HepG2 (cell line): ENCODE results near the gene CAP2. TPM values are rescaled to one million over a fixed set of nuclear protein-coding genes. Genes with fewer than 3 reads are reported as not detected.

Source experiments
- ATAC-seq: fragments of 200-7000 bp; cut with Tn5 transposase; 3 replicates; pipeline ENCODE4 v1.9.1; 2020; ENCODE audit warnings: mild to moderate bottlenecking, moderate library complexity
- BruUV-seq: library from RNA; stranded (reverse); fragments of 400-500 nt; replicated peaks from 2 replicates; lab custom pipeline; 2021; lab: Mats Ljungman, UMichigan
- CTCF ChIA-PET: fragments of 300-600 bp; formaldehyde crosslinking; extraction: SDS; loops from one replicate; lab custom pipeline; 2021; ENCODE audit warnings: low total read pairs, inconsistent platforms, low intra/inter-chr PET ratio; lab: Yijun Ruan, JAX
- POLR2A ChIA-PET: fragments of 350-600 bp; sonication (Branson Sonifier 250); formaldehyde crosslinking; loops from one replicate; lab custom pipeline; 2020; ENCODE audit warnings: antibody characterized with exemption, inconsistent platforms; lab: Yijun Ruan, JAX
- DNase-seq: peaks from one replicate; pipeline ENCODE4 v3.0.0-alpha.2; 2015; ENCODE audit warnings: low spot score
- FAIRE-seq: peaks from 3 replicates; lab custom pipeline; 2011; peaks lifted over from hg19 to GRCh38; lab: Jason Lieb, UNC
- H2AFZ ChIP-seq: one replicate; pipeline ENCODE4 v1.6.1; 2011; ENCODE audit warnings: low read length, inconsistent platforms
- H3K27ac ChIP-seq: fragments of 300-600 bp; 3 replicates; pipeline ENCODE4 v1.8.0; 2011; ENCODE audit warnings: mixed run types, mild to moderate bottlenecking, mixed read lengths, low read length, inconsistent platforms; ENCODE audit not compliant: insufficient read depth; ENCODE audit errors: extremely low read length
- H3K27me3 ChIP-seq, 2 experiments: fragments of 200-600 bp in 1 of 2; 2 replicates in 1 of 2; 3 replicates in 1 of 2; pipeline versions ENCODE4 v1.6.0 to v1.8.0; 2011; ENCODE audit warnings: low read length in 2 of 2, mild to moderate bottlenecking in 2 of 2, moderate library complexity in 2 of 2, inconsistent platforms in 1 of 2; ENCODE audit not compliant: insufficient read depth in 2 of 2, control insufficient read depth in 1 of 2
- H3K36me3 ChIP-seq, 2 experiments: fragments of 200-600 bp in 1 of 2; replicated peaks in 1 of 2; 2 replicates in 1 of 2; 3 replicates in 1 of 2; pipeline versions ENCODE4 v1.5.1 to v1.8.0; 2011; ENCODE audit warnings: low read length in 2 of 2, inconsistent platforms in 1 of 2; ENCODE audit not compliant: insufficient read depth in 2 of 2, control insufficient read depth in 1 of 2
- H3K4me1 ChIP-seq: 2 replicates; pipeline ENCODE4 v1.5.1; 2012; ENCODE audit warnings: low read length, inconsistent platforms; ENCODE audit not compliant: insufficient read depth
- H3K4me2 ChIP-seq: 2 replicates; pipeline ENCODE4 v1.6.0; 2011; ENCODE audit warnings: low read depth, low read length, inconsistent platforms
- H3K4me3 ChIP-seq, 3 experiments: fragments of 200-600 bp in 1 of 3; sonication (generic), shearing (Covaris generic) in 1 of 3; replicated peaks in 1 of 3; 2 replicates each; pipeline ENCODE4 v1.5.1; 2011 to 2016; ENCODE audit warnings: low read length in 3 of 3, inconsistent platforms in 2 of 3, low read depth in 2 of 3, mild to moderate bottlenecking in 2 of 3, control low read depth in 1 of 3, mixed read lengths in 1 of 3; ENCODE audit not compliant: insufficient read depth in 1 of 3
- H3K79me2 ChIP-seq: one replicate; pipeline ENCODE4 v1.6.1; 2011; ENCODE audit warnings: low read length, inconsistent platforms; ENCODE audit not compliant: insufficient read depth
- H3K9ac ChIP-seq: 2 replicates; pipeline ENCODE4 v1.6.0; 2011; ENCODE audit warnings: mild to moderate bottlenecking, low read depth, low read length, inconsistent platforms; ENCODE audit not compliant: insufficient read depth
- H3K9me3 ChIP-seq: 2 replicates; pipeline ENCODE4 v1.5.1; 2012; ENCODE audit warnings: mild to moderate bottlenecking, low read length
- H4K20me1 ChIP-seq: 2 replicates; pipeline ENCODE4 v1.6.0; 2011; ENCODE audit warnings: inconsistent platforms, mild to moderate bottlenecking, low read length, moderate library complexity; ENCODE audit not compliant: insufficient read depth
- ELF4 ChIP-seq: sonication (generic); formaldehyde crosslinking; IDR thresholded peaks from 2 replicates; pipeline ENCODE4 v1.5.0; 2020; ENCODE audit warnings: missing genetic modification reagents, mild to moderate bottlenecking, moderate library complexity, borderline replicate concordance
- FLYWCH1 ChIP-seq: sonication (generic); formaldehyde crosslinking; IDR thresholded peaks from 2 replicates; pipeline ENCODE4 v1.8.1; 2023; ENCODE audit warnings: mild to moderate bottlenecking, missing genetic modification reagents
- FOXA1 ChIP-seq, 2 experiments: fragments of 450-650 bp in 1 of 2; sonication (generic) in 1 of 2; formaldehyde crosslinking in 1 of 2; IDR thresholded peaks; 2 replicates each; pipeline versions ENCODE4 v1.4.0 to v1.6.1; 2016 to 2020; ENCODE audit warnings: missing genetic modification reagents in 1 of 2
- HNF4A ChIP-seq: sonication (generic); formaldehyde crosslinking; IDR thresholded peaks from 2 replicates; pipeline ENCODE4 v1.4.0; 2020; ENCODE audit warnings: missing genetic modification reagents
- POGZ ChIP-seq: sonication (generic); formaldehyde crosslinking; IDR thresholded peaks from 2 replicates; pipeline ENCODE4 v1.4.0; 2020; ENCODE audit warnings: mild to moderate bottlenecking, missing genetic modification reagents
- SRSF4 ChIP-seq: fragments of 200-400 bp; formaldehyde crosslinking; IDR thresholded peaks from one replicate; pipeline ENCODE4 v1.6.1; 2018; ENCODE audit warnings: mild to moderate bottlenecking, low read depth, low read length, moderate library complexity; ENCODE audit not compliant: poor library complexity, severe bottlenecking
- TCF7L2 ChIP-seq: IDR thresholded peaks from 2 replicates; pipeline ENCODE4 v1.6.1; 2011; ENCODE audit warnings: mild to moderate bottlenecking, low read depth, low read length, moderate library complexity
- TFDP2 ChIP-seq: sonication (generic); formaldehyde crosslinking; IDR thresholded peaks from 2 replicates; pipeline ENCODE4 v1.4.0; 2020; ENCODE audit warnings: missing genetic modification reagents
- TFE3 ChIP-seq: IDR thresholded peaks from 2 replicates; pipeline ENCODE4 v1.6.1; 2016
- ZNF205 ChIP-seq: IDR thresholded peaks from 2 replicates; pipeline ENCODE4 v1.6.1; 2018; ENCODE audit warnings: missing biosample characterization, missing genetic modification reagents
- ZNF605 ChIP-seq: sonication (generic); formaldehyde crosslinking; IDR thresholded peaks from 2 replicates; pipeline ENCODE4 v1.8.0; 2022; ENCODE audit warnings: mild to moderate bottlenecking, missing genetic modification reagents
- in situ Hi-C: cut with HindIII; loops from 2 replicates; pipeline ENCODE4 v1.10.0; 2017; ENCODE audit warnings: low pct_unique_long_range_greater_than_20kb; ENCODE audit not compliant: extremely low pct_ligation_motif_present
- intact Hi-C: fragments of 100-400 bp; cut with micrococcal nuclease; formaldehyde crosslinking; loops from one replicate; pipeline ENCODE4 v1.10.0; 2022; ENCODE audit not compliant: unreplicated experiment
- polyA plus RNA-seq, 8 experiments: library from polyadenylated mRNA; depleted of rRNA in 3 of 8; stranded (reverse) in 7 of 8; unstranded in 1 of 8; fragments of >200 nt; fragmentation: Illumina TruSeq in 4 of 8; extraction: Trizol in 4 of 8; gene quantifications; 2 replicates each; pipeline versions ENCODE4 v1.2.1 to v1.2.3, GENCODE V29; 2011 to 2016; ENCODE audit warnings: low read depth in 4 of 8, missing spikeins in 1 of 8, mixed read lengths in 1 of 8; ENCODE audit not compliant: insufficient read depth in 1 of 8
- total RNA-seq, 5 experiments: library from RNA; depleted of rRNA; stranded (reverse); fragments of >200 nt; fragmentation: Illumina TruSeq; extraction: Trizol; gene quantifications; 2 replicates each; pipeline ENCODE4 v1.2.3, GENCODE V29; 2016; ENCODE audit warnings: low read depth in 1 of 5
- TF ChIP-seq, protein P1 (sequence below): IDR thresholded peaks from 2 replicates; pipeline ENCODE4 v1.4.0; 2020; ENCODE audit warnings: mild to moderate bottlenecking, missing genetic modification reagents
- TF ChIP-seq, protein P2 (sequence below): sonication (generic); formaldehyde crosslinking; conservative IDR thresholded peaks from 2 replicates; pipeline ENCODE4 v1.4.0; 2020; ENCODE audit warnings: mild to moderate bottlenecking, missing genetic modification reagents, moderate library complexity

The CAP2 gene
- total and polyA plus RNA-seq, 2 of the 13 experiments (the other 11 are each of a cell fraction or from before 2014, with no cell fraction given), result 7.9 to 53.1 TPM

DNA sequence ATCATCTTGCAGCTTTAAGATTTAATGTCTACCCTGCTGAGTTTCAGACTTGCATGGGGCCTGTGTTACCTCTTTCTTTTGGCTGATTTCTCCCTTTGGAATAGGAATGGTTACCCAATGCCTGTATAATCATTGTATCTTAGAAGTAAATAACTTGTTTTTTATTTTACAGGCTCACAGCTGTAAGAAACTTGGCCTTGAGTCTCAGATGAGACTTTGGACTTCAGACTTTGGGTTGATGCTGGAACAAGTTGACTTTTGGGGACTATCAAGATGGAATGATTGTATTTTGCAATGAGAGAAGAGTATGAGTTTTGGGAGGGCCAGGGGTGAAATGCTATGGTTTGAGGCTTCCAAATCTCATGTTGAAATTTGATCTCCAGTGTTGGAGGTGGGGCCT lies 34.9 kb upstream of the CAP2 start:
- ChIA-PET POLR2A (interaction anchor here (0.8 kb wide), 1 partner anchor 34 kb away, joined by 3 read pairs; no protein-coding TSS in a partner anchor), CTCF (no interaction called here)
- Histone ChIP-seq H3K4me3 (no peak overlapping the region), H4K20me1 (no peaks in the 10 kb centered on the region), H3K9ac (no peak overlapping the region), H2AFZ (no peak overlapping the region), H3K4me2 (no peak overlapping the region), H3K27me3 (no peaks in the 10 kb centered on the region), H3K79me2 (no peaks in the 10 kb centered on the region), H3K27ac (no peak overlapping the region), H3K36me3 (no peaks in the 10 kb centered on the region), H3K9me3 (no peaks in the 10 kb centered on the region), H3K4me1 (peaks cover 70% of the 10 kb centered on the region)
- FAIRE-seq (no peak), DNase-seq (peak; percentile 15), ATAC-seq (no peak)
- intact Hi-C loops, result no loop called here
- no TSS peak for BruUV-seq
- in situ Hi-C loops, result no loop called here
- no peak for TF ChIP-seq FOXA1 (IDR thresholded peaks at IDR 0.05)
- 0 out of 2 replicates have a peak, but pooled peaks have one; percentile 12 for TF ChIP-seq FOXA1 (CRISPR knock-in tag; IDR thresholded peaks at IDR 0.05)
- TF ChIP-seq SRSF4, result no peak
- TF ChIP-seq ZNF605, result no peak
- TF ChIP-seq TFE3 (CRISPR knock-in tag), result no peak
- TF ChIP-seq TCF7L2, result no peak
- TF ChIP-seq FLYWCH1 (CRISPR knock-in tag), result no peak
- TF ChIP-seq, protein P1, sequence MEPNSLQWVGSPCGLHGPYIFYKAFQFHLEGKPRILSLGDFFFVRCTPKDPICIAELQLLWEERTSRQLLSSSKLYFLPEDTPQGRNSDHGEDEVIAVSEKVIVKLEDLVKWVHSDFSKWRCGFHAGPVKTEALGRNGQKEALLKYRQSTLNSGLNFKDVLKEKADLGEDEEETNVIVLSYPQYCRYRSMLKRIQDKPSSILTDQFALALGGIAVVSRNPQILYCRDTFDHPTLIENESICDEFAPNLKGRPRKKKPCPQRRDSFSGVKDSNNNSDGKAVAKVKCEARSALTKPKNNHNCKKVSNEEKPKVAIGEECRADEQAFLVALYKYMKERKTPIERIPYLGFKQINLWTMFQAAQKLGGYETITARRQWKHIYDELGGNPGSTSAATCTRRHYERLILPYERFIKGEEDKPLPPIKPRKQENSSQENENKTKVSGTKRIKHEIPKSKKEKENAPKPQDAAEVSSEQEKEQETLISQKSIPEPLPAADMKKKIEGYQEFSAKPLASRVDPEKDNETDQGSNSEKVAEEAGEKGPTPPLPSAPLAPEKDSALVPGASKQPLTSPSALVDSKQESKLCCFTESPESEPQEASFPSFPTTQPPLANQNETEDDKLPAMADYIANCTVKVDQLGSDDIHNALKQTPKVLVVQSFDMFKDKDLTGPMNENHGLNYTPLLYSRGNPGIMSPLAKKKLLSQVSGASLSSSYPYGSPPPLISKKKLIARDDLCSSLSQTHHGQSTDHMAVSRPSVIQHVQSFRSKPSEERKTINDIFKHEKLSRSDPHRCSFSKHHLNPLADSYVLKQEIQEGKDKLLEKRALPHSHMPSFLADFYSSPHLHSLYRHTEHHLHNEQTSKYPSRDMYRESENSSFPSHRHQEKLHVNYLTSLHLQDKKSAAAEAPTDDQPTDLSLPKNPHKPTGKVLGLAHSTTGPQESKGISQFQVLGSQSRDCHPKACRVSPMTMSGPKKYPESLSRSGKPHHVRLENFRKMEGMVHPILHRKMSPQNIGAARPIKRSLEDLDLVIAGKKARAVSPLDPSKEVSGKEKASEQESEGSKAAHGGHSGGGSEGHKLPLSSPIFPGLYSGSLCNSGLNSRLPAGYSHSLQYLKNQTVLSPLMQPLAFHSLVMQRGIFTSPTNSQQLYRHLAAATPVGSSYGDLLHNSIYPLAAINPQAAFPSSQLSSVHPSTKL, result 0 out of 2 replicates have a peak, but pooled peaks have one; percentile 28
- no peak for TF ChIP-seq ZNF205 (CRISPR knock-in tag)
- TF ChIP-seq, protein P2, sequence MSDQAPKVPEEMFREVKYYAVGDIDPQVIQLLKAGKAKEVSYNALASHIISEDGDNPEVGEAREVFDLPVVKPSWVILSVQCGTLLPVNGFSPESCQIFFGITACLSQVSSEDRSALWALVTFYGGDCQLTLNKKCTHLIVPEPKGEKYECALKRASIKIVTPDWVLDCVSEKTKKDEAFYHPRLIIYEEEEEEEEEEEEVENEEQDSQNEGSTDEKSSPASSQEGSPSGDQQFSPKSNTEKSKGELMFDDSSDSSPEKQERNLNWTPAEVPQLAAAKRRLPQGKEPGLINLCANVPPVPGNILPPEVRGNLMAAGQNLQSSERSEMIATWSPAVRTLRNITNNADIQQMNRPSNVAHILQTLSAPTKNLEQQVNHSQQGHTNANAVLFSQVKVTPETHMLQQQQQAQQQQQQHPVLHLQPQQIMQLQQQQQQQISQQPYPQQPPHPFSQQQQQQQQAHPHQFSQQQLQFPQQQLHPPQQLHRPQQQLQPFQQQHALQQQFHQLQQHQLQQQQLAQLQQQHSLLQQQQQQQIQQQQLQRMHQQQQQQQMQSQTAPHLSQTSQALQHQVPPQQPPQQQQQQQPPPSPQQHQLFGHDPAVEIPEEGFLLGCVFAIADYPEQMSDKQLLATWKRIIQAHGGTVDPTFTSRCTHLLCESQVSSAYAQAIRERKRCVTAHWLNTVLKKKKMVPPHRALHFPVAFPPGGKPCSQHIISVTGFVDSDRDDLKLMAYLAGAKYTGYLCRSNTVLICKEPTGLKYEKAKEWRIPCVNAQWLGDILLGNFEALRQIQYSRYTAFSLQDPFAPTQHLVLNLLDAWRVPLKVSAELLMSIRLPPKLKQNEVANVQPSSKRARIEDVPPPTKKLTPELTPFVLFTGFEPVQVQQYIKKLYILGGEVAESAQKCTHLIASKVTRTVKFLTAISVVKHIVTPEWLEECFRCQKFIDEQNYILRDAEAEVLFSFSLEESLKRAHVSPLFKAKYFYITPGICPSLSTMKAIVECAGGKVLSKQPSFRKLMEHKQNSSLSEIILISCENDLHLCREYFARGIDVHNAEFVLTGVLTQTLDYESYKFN, result 0 out of 2 replicates have a peak, but pooled peaks have one; percentile 17
- peak; percentile 33; the same call in 1 of the 2 replicates for TF ChIP-seq POGZ
- no peak for TF ChIP-seq TFDP2
- no peak for TF ChIP-seq ELF4 (CRISPR knock-in tag)
- peak; percentile 68 for TF ChIP-seq HNF4A (CRISPR knock-in tag)
